ENCODE results near the gene ACOX1.

ACOX1 gene

DNA sequence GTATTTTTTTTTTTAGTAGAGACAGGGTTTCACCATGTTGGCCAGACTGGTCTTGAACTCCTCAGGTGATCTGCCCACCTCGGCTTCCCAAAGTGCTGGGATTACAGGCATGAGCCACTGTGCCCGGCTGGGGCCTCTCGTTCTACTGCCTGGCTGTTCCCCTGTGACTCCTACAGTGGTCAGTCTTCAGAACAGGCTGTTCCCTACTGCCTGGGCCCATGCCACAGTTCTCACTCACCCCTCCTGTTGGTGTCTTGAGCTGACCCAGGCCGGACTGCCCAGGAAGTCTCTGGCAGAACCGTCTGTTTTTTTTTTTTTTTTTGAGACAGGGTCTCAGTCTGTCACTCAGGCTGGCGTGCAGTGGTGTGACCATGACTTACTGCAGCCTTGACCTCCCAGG is 24.9 kb upstream of the ACOX1 start:
- TF ChIP-seq, protein P1, sequence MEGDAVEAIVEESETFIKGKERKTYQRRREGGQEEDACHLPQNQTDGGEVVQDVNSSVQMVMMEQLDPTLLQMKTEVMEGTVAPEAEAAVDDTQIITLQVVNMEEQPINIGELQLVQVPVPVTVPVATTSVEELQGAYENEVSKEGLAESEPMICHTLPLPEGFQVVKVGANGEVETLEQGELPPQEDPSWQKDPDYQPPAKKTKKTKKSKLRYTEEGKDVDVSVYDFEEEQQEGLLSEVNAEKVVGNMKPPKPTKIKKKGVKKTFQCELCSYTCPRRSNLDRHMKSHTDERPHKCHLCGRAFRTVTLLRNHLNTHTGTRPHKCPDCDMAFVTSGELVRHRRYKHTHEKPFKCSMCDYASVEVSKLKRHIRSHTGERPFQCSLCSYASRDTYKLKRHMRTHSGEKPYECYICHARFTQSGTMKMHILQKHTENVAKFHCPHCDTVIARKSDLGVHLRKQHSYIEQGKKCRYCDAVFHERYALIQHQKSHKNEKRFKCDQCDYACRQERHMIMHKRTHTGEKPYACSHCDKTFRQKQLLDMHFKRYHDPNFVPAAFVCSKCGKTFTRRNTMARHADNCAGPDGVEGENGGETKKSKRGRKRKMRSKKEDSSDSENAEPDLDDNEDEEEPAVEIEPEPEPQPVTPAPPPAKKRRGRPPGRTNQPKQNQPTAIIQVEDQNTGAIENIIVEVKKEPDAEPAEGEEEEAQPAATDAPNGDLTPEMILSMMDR (IDR thresholded peaks at IDR 0.05; ENCODE audit: low read depth, low read length), result no peak
- no peak for DNase-seq (ENCODE audit: extremely low read depth, low read depth)

DNA sequence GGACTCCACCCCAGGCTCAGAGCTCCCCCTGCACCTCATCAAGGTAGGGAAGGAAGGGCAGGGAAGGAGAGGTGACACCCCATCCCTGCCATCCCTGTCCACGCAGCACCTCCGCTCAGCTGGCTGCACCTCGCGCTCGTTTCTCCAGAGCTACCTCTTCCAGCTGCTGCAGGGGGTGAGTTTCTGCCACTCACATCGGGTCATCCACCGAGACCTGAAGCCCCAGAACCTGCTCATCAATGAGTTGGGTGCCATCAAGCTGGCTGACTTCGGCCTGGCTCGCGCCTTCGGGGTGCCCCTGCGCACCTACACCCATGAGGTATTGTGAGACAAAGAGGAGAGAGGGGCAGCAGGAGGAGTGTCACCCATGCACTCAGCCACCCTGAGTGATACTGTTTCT is 23.1 kb upstream of the ACOX1 start:
- TF ChIP-seq, protein P1 (IDR thresholded peaks at IDR 0.05; ENCODE audit: low read depth, low read length), result no peak
- DNase-seq (ENCODE audit: extremely low read depth, low read depth), result no peak

- no peak for DNase-seq (ENCODE audit: extremely low read depth, low read depth)
- TF ChIP-seq, protein P1 (IDR thresholded peaks at IDR 0.05; ENCODE audit: low read depth, low read length), result no peak
These were observed 22.0 kb upstream of the ACOX1 start, which contains the start of gene CDK3 for GRCh38 chr17:76000755-76001521. Gene CDK3 (plus strand): TSS chr17:76000855. CDS start chr17:76001426, 571 bp downstream.

DNA sequence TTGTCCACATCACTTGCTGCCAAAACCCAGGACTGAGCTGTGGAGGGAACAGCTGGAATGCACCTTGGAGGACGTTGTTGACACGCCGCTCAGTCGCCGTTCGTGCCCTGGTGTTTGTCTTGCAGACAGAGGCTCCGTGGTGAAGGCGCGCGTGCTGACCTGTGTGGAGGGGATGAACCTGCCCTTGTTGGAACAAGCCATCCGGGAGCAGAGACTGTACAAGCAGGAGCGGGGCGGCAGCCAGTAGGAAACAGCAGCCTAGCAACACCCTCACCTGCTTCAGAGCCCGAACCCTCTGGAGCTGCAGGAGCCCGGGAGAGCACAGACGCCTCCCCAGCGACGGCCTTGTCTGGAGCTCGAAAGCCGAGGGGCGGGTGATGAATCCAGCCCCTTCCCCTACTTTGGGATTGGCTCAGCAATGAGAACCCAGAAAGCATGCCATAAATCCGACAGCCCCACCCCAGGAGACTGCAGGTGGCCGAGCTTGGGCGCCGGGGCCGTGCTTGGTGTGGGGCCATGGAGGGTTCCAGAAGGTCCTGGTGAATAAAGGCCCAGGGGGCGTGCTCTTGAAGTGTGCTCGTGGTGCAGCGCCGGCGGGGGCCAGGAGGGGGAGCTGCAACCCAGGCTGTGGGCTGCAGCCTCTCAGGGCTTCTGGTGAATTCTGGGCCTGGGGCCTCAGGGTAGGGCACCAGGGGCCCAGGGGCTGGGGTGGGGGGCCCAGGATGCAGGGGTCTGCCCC is 21.2 kb upstream of the ACOX1 start:
- TF ChIP-seq, protein P1 (IDR thresholded peaks at IDR 0.05; ENCODE audit: low read depth, low read length), result peak; percentile 64
- no peak for DNase-seq (ENCODE audit: extremely low read depth, low read depth)

- no peak for DNase-seq (ENCODE audit: extremely low read depth, low read depth)
- TF ChIP-seq, protein P1 (IDR thresholded peaks at IDR 0.05; ENCODE audit: low read depth, low read length), result no peak
These were observed 19.4 kb upstream of the ACOX1 start for GRCh38 chr17:75998327-75998795.

- no peak for DNase-seq (ENCODE audit: extremely low read depth, low read depth)
These were observed 18.0 kb upstream of the ACOX1 start for GRCh38 chr17:75996665-75997590.

More at GRCh38 chr17:75996665-75997590, 18.0 kb upstream of the ACOX1 start:
- TF ChIP-seq, protein P1 (IDR thresholded peaks at IDR 0.05; ENCODE audit: low read depth, low read length), result no peak
